Cardiac fibroblast (primary cell): ENCODE measurements around the gene TMEM63A.
"Not testable (repeated sequence)": the region's sequence is repeated elsewhere in the genome, so short reads cannot be mapped to it uniquely, and the experiment has no call there.

ENCODE experiments used
- DNase-seq, 2 donors: peaks; one replicate each; pipeline versions ENCODE4 v3.0.0 to v3.0.0-alpha.2; 2010; ENCODE audit warnings: low read depth in 2 of 2
- H3K4me3 ChIP-seq, 2 donors: replicated peaks in 1 of 2; 1 replicate in 1 of 2; 2 replicates in 1 of 2; pipeline ENCODE4 v1.5.1; 2011; ENCODE audit warnings: low read depth in 2 of 2, low read length in 2 of 2, mild to moderate bottlenecking in 2 of 2, moderate library complexity in 1 of 2
- TF ChIP-seq, protein P1 (sequence below): IDR thresholded peaks from one replicate; pipeline ENCODE4 v1.5.1; 2011; ENCODE audit warnings: low read depth, mild to moderate bottlenecking, low read length, inconsistent platforms

Gene TMEM63A

GRCh38 chr1:225881959-225882693 is at the start of gene TMEM63A:
TMEM63A (minus strand) TSS chr1:225882380; CDS start chr1:225877580, 4,800 bp downstream.
- peak; percentile 85 to 90 for DNase-seq
- H3K4me3 ChIP-seq, result peak within 1 kb of the TSS; percentile 99
- TF ChIP-seq, protein P1, sequence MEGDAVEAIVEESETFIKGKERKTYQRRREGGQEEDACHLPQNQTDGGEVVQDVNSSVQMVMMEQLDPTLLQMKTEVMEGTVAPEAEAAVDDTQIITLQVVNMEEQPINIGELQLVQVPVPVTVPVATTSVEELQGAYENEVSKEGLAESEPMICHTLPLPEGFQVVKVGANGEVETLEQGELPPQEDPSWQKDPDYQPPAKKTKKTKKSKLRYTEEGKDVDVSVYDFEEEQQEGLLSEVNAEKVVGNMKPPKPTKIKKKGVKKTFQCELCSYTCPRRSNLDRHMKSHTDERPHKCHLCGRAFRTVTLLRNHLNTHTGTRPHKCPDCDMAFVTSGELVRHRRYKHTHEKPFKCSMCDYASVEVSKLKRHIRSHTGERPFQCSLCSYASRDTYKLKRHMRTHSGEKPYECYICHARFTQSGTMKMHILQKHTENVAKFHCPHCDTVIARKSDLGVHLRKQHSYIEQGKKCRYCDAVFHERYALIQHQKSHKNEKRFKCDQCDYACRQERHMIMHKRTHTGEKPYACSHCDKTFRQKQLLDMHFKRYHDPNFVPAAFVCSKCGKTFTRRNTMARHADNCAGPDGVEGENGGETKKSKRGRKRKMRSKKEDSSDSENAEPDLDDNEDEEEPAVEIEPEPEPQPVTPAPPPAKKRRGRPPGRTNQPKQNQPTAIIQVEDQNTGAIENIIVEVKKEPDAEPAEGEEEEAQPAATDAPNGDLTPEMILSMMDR, result peak; percentile 28

DNA sequence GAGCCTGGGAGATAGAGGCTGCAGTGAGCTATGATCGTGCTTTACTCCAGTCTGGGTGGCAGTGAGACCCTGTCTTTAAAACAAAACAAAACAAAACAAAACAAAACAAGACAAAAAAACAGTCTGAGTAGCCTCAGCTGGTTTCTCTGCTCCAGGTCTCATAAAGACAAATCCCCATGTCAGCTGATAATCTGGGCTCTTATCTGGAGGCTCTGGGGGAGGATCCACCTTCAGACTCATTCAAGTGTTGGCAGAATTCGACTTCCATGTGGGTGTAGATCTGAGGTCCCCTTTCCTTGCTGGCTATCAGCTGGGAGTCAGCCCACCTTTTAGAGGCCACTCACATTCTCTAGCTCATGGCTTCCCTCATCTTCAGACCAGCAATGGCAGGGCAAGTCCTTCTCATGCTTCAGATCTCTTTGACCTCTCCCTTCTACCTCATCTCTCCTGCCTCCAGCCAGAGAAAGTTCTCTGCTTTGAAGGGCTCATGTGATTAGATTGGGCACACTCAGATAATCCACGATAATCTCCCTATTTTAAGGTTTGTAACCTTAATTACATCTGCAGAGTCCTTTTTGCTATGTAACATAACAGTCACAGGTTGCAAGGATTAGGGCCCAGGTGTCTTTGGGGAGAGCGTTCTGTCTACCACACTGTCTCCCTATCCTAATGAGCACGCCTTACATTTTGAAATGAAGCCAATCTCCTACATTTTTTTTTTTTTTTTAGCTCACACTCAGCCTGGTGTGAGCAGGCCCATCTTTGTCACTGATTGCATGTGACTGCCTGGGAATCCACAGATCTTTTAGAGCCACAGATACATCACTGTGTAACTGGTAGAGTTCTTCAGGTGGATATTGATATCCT is 49.3 kb upstream of the TMEM63A start:
- H3K4me3 ChIP-seq, result no peak overlapping the region
- TF ChIP-seq, protein P1, result no peak
- DNase-seq, result no peak

GRCh38 chr1:225930566-225930965 is 48.4 kb upstream of the TMEM63A start:
- TF ChIP-seq, protein P1, result no peak
- H3K4me3 ChIP-seq, result no peak overlapping the region
- DNase-seq, result no peak

DNA sequence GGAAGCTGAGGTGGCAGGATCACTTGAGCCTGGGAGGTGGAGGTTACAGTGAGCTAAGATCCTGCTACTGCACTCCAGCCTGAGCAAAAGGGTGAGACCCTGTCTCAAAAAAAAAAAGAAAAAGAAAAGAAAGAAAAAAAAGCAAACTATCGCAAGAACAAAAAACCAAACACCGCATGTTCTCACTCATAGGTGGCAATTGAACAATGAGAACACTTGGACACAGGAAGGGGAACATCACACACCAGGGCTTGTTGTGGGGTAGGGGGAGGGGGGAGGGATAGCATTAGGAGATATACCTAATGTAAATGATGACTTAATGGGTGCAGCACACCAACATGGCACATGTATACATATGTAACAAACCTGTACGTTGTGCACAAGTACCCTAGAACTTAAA is 47.3 kb upstream of the TMEM63A start:
- H3K4me3 ChIP-seq, DNase-seq: not testable (repeated sequence)

DNA sequence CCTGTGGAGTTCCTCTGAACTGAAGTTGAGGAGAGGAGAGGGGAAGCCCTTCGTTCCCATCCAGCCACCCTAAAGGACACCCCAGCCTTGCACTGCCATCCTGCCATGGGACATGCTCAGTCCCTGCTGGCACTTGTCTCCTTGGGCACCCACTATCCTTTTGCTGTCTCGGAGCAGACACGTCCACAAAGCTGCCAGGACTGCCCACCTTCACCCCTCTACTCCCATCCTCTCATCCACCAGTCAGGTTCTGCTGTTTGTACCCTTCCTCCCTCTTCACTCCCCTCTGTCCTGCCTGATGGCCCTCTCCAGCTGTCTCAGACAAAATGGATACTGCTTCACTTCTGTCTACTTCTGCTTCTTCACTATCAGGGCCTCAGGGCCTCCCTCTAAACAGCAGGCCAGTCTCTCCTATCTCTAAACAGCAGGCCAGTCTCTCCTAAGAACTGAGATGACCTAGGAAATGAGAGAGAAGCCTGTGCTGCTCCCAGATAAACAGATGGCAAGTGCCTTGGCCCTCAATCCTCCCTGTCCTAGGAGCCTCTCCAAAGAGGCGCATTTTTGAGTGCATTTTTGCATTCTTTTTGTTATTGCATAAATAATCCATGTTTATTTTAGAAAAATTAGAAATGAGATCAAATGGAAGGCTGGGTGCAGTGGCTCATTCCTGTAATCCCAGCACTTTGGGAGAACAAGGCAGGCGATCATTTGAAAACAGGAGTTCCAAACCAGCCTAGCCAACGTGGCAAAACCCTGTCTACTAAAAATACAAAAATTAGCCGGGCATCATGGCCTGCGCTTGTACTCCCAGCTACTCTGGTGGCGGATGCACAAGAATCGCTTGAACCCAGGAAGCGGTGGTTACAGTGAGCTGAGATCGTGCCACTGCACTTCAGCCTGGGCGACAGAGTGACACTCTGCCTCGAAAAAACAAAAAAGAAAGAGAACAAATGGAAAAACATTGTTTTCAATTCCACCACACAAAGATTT is 46.3 kb upstream of the TMEM63A start:
- TF ChIP-seq, protein P1, result no peak
- H3K4me3 ChIP-seq, result no peak overlapping the region
- no peak for DNase-seq

- DNase-seq, result peak in 1 of 2 donors; percentile 55
- TF ChIP-seq, protein P1, result no peak
Observed at GRCh38 chr1:225926551-225927113, 44.5 kb upstream of the TMEM63A start.

More at GRCh38 chr1:225926551-225927113, 44.5 kb upstream of the TMEM63A start:
- no peak overlapping the region for H3K4me3 ChIP-seq
